HK-2 (cell line): ENCODE results near the gene CDH23.

Experiments
- DNase-seq: peaks from one replicate; pipeline ENCODE4 v3.0.0-alpha.2; 2018; ENCODE audit not compliant: unreplicated experiment

CDH23 gene

GRCh38 chr10:71856619-71857018 lies 459.9 kb downstream of the CDH23 start:
- no peak for DNase-seq

GRCh38 chr10:71857934-71858890 lies 461.5 kb downstream of the CDH23 start:
- no peak for DNase-seq

GRCh38 chr10:71860243-71861029 lies 463.7 kb downstream of the CDH23 start:
- DNase-seq: peak; percentile 98

- DNase-seq: no peak
Measured at GRCh38 chr10:71863203-71863602, 466.5 kb downstream of the CDH23 start.

DNA sequence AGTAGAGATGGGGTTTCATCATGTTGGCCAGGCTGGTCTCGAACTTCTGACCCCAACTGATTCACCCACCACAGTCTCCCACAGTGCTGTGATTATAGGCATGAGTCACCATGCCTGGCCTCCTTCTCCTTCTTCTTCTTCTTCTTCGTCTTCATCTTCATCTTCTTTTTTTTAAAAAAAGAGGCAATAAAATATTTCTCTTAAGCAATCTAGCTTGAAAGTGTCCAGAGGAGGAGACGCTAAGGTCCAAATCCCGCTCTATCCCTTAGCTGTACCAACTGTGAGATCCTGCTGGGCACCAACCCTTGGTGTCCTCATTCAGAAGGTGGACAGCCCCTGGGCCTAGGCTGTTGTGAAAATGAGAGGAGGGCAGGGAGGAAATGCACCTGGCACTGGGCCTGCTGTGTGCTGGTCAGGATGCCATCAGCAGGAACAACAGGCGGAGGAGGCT lies 468.2 kb downstream of the CDH23 start:
- no peak for DNase-seq
